ENCODE data around the gene ABCC10.

- no peak for TF ChIP-seq POLR2AphosphoS5 (IDR thresholded peaks at IDR 0.05; ENCODE audit: low read depth)
- no peak for TF ChIP-seq CTCF (IDR thresholded peaks at IDR 0.05; ENCODE audit: insufficient read depth, low read length)
Observed at GRCh38 chr6:43495409-43495941, 68.1 kb downstream of the ABCC10 start.
